GM21737 (cell line): ENCODE results near the gene PEX7.
"Not testable (repeated sequence)": the region's sequence is repeated elsewhere in the genome, so short reads cannot be mapped to it uniquely, and the experiment has no call there.

Experiments used
- ATAC-seq: cut with Tn5 transposase; IDR thresholded peaks from one replicate; pipeline ENCODE4 v1.9.1; 2021; ENCODE audit warnings: mild to moderate bottlenecking, moderate library complexity; ENCODE audit not compliant: unreplicated experiment

PEX7 gene

DNA sequence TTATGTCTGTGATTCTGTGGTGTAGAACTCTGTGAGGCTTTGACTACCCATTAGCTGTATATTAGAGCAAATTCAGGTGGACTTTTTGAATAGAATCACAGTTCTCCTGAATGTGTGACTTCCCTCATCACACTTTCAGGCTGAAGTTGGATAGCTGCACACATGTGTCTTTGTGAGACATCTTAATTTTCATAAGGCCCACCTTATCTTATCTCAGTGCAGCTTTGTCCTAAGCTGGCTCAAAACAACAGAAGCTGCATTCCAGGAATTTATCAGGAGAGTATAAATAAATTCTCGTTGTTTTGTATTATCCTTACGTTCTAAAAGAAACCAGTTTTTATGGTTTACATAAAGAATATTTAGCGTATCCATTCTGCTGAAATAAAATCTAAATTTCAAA, 73.5 kb downstream of the PEX7 start:
- no peak for ATAC-seq

DNA sequence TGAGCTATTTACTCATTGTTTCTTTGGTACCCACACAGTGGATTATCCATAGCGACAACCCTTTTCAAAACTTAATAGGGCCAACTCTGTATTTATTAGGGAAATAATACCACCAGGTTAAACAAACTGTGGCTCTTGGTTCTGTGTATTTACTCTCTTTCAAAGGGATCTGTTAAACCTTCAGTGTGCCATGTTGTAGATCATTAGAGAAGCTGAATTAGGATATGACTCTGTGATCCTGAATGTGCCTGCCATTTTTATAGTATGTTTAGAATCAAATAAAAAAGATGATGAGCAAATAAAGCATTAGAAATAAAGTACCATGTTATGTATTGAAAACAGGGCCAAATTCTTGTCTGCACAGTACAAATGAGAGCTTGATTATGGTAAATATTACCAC, 74.7 kb downstream of the PEX7 start:
- no peak for ATAC-seq

DNA sequence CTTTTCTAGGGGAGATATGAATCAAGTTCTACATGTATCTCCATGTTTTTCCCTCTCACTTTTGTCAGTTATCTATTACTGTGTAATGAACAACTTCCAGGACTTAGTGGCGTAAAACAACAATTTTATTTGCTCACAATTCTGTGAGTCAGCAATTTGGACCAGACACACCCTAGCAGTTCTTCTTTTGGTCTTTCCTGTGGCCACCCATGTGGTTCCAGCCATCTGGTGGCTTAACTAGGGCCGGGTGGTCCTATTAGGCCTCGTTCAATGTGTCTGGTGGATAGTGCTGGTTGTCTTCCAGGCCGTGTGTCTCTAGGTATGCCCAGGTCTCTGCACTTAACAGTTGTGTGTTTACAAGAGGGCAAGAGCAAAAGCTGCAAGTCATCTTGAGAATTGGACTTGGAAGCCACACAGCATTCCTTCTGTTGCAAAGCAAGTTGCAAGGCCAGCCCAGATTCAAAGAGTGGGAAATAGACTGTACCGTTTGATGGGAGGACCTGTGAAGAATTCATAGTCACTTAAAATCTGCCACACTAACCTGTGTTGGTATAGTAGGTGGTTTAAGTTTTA, 78.9 kb downstream of the PEX7 start:
- no peak for ATAC-seq

DNA sequence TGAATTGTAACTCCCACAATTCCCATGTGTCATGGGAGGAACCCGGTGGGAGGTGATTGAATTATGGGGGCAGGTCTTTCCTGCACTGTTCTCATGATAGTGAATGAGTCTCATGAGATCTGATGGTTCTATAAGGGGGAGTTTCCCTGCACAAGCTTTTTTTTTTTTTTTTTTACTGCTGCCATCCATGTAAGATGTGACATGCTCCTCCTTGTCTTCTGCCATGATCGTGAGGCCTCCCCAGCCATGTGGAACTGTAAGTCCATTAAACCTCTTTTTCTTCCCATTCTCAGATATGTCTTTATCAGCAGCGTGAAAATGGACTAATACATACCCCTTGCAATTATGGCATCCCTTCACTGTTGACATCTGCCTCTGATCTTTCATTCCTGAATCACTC, 82.1 kb downstream of the PEX7 start:
- not testable (repeated sequence) for ATAC-seq

DNA sequence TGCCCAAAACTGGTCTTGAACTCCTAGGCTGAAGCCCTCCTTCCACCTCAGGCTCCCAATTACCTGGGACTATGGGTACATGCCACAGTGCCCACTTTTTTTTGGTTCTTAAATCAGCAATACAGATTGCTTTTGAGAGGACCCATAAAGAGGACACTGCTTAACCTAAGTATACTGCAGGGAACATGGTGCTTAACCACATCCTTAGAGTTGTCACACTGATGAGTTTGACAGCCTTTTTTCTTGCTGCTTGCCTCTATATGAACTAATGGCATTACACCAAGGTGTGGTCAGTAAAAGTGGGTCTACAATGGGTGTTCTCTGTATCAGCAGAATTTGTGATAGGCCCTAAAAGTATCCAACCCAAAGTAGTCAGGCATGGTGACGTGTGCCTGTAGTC, 92.6 kb downstream of the PEX7 start:
- ATAC-seq: no peak

DNA sequence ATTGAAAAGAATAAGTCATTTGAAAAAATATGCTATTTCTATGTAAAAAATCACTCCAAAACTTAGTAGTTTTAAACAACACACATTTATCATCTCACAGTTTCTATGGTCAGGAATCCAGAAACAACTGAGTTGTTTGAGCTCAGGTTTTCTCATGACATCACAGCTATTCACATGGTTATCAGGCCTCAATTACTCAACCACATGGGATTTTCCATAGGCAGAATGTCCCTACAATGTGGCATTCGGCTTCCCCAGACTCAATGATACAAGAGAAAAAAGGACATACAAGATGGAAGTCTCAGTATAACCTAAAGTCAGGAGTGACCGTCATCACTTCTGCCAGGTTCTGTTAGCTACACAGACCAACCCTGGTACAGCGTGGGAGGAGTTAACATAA, 96.3 kb downstream of the PEX7 start:
- ATAC-seq: no peak

DNA sequence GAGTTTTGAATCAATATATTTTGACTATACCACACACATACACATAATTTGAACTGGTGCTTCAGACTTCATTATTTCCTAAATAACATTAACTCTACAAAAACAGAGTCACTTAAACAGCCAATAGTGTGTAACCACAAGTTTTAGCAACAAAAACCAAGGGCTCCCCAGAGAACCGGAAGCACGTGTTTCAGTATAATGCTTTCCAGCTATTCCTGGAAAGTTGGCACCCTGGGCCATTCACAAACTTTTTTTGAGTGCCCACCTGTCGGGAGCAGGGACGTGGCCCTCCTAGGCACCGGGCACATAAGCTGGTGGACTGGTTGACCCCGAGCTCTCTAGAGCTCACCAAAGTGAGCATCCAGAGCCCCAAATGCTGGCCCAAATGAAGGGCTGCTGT, 97.8 kb downstream of the PEX7 start:
- ATAC-seq: no peak

DNA sequence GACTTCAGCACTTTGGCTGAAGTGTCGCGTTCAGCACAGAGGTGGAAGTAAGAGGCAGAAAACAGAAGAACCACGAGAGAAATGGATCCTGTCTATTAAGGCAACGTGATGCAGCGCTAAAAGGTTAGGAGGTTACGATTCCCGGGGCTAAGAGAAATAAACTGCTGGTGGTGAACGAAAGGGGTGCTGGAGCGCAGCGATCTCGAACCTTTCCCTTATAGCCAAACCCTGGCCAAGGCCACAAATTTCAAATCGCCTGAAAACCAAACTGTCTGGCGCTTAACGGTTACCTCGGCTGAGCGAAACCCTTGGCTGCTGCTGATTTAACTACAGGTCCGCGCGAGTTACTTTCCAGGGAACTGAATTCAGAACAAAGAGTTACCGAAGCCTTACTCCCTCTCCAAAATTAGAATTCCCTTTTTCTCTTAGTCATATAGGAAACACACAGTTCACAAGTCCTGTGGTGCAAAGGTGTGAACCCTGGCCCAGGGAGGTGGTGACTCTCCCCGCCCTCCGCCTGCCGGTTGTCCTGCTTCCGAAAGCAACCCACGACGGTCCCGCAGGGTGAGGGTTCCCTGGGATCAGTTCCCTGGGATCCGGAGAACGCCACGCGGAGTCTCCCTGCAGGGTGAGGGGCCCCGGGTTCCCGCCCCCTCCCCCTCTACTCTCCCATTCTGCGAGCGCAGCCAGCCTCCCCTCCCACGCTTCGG, 98.4 kb downstream of the PEX7 start:
- ATAC-seq: no peak

DNA sequence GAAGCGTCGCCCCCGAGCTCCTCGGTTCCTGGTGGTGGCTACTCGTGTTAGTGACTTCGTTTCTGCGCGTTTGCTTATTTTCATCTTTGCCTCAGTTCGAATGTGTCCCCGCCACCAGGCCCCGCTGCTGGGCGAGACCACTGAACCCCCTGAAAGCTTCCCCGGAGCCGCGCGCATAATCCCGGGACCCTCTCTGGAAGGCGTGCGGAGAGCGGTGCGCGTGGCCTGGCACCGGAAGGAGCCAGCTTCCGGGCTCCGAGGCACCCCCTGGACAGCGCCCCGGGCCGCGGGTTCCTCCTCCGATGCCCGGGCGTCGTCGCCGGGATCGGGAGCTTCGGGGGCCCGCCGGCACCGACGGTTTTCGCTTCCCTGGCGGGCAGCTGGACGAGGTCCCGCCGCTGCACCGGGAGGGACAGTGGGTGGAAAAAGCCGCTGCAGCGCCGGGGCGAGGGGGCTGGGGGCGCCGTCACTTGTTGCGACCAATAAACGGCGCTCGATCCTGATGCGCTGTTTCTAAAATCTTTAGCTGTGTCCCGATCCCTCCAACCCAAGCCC, 99.1 kb downstream of the PEX7 start:
- ATAC-seq: no peak

DNA sequence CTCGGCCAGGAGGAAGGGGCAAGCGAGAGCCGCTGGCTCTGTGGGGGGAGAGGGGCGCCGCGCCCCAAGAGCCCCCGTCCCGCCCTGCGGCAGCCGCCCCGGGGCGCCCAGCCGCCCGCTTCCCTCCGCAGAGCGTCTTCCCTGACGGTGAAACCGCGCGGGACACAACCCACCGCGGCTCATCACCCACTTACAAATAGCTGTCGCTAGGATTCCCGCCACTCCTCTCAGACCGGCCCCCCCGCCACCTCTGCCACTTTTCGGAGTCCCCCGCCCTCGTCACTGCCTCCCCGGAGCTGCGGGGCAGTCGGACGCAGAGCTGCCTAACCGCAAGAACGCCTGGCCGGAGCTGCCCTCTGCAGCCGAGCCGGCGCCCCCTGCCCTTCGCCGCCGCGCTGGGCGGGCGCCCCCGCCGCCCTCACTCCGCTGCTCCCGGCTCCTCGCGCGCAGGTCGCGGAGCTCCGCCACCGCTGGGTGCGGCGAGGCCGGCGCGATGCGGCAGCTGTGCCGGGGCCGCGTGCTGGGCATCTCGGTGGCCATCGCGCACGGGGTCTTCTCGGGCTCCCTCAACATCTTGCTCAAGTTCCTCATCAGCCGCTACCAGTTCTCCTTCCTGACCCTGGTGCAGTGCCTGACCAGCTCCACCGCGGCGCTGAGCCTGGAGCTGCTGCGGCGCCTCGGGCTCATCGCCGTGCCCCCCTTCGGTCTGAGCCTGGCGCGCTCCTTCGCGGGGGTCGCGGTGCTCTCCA, 99.7 kb downstream of the PEX7 start, which contains the start of gene SLC35D3:
TSS of gene SLC35D3 (plus strand) at position 366 of the 749 bp plus-strand sequence. CDS start at position 494, 128 bp downstream.
- ATAC-seq: no peak

DNA sequence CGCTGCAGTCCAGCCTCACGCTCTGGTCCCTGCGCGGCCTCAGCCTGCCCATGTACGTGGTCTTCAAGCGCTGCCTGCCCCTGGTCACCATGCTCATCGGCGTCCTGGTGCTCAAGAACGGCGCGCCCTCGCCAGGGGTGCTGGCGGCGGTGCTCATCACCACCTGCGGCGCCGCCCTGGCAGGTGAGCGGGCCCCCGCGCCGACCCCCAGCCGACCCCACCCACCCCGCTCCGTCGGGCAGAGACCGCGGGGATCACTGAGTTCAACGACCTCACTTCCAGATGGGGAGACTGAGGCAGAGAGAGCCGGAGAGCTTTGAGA, 100.3 kb downstream of the PEX7 start:
- ATAC-seq: no peak

DNA sequence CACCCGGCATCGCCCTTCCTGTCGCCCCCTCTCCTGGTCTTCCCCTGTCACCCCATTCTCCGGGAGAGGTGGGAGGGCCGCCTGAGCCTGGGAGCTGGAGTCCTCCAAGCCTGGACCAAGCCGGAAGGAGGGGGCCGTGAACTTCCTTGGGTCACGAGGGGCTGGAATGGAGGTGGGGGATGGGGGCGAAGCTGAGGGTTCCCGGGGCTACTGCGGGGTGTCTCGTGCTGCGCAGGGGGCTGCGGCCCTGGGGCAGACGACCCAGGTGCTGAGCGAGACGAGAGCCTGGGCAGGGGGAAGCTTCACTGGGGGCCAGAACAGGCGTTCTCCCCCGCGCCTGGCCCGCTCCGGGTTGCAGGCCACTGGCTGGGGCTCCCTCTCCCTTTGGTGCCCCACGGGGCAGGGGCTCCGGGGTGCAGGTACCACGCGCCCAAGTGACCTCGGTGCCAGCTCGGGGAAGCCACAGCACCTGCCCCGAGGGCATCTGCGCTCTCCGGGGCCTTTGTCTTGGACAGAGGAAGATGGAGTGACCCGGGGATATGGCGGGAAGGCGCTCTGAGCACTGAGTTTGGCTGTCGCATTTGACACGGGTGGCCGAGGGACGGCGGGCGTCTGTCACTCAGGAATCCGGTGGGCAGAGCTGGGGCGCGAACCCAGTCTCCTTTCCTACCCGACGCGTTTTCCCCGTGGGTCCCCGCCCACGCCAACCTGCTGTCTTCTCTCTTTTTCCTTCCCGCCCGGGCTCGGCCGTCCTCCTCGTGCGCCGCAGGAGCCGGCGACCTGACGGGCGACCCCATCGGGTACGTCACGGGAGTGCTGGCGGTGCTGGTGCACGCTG, 100.9 kb downstream of the PEX7 start:
- ATAC-seq: no peak

DNA sequence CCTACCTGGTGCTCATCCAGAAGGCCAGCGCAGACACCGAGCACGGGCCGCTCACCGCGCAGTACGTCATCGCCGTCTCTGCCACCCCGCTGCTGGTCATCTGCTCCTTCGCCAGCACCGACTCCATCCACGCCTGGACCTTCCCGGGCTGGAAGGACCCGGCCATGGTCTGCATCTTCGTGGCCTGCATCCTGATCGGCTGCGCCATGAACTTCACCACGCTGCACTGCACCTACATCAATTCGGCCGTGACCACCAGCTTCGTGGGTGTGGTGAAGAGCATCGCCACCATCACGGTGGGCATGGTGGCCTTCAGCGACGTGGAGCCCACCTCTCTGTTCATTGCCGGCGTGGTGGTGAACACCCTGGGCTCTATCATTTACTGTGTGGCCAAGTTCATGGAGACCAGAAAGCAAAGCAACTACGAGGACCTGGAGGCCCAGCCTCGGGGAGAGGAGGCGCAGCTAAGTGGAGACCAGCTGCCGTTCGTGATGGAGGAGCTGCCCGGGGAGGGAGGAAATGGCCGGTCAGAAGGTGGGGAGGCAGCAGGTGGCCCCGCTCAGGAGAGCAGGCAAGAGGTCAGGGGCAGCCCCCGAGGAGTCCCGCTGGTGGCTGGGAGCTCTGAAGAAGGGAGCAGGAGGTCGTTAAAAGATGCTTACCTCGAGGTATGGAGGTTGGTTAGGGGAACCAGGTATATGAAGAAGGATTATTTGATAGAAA, 101.7 kb downstream of the PEX7 start:
- ATAC-seq: no peak

DNA sequence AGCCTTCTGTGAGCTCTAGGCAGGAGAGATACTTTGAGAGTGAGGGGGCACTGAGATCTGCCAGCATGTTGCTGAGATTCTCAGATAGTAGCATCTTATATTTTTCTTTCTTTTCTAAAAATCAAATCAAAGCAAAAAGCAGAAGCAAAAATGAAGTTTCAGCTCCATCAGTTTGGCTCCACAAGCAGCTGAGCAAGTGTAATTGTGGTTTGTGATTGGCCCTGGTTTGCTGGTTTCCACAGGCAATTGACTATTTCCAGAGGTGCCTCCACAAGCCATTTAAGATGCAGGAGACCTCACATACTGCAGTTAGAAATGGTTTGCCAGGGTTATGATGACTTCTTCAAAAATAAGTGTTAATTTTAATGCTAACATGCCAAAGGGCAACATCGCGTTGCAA, 104.0 kb downstream of the PEX7 start:
- no peak for ATAC-seq

DNA sequence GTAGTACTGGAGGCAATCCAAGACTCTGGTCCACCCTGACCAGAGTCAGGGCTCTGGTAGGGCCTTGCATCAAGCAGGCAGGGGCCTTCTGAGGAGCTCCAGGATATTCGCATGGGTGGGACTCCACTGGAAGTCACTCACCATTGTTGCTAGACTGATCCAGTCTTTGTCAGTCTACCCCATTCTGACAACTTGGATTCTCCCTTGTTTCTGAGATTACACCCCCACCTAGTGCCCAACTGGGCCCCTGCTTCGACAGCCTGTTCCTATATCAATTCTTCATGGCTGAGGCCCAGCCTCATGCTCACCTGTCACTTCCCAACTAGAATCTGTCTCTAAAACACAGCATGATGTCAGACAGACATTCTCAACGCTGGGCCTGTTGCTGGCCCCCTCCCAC, 104.9 kb downstream of the PEX7 start:
- no peak for ATAC-seq

DNA sequence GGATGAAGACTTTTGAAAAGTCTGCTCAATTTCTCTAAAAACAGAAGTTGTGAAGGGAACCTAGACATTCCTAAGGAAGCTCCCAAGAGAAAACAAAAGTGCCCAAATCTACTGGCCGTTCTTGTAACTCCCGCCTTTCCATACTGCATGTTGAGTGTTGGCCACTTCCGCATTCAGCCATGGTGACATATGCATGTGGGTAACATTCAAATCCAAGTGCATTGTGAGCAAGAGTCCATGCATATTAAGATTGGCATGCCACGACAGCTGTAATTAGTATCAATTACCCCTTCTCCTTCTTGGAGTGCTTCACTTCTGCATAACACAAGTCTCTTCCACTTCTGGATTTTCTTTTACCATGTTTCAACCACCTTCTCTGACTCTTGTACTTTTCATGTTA, 108.1 kb downstream of the PEX7 start:
- no peak for ATAC-seq

DNA sequence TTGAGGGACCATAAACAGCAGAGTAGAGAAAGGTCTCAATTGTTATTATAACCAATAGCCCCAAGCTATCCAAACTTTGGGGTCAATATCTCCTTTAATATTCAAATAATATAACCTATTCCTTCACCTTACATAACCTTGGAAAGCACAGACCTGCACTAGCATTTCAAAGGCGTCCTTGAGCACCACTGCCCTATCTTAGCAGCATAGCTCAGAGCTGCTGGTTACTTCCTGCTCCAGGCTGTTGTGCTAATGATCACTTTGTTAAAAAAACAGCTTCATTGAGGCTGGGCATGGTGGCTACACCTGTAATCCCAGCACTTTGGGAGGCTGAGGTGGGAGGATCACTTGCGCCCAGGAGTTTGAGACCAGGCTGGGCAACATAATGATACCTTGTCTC, 110.2 kb downstream of the PEX7 start:
- no peak for ATAC-seq

DNA sequence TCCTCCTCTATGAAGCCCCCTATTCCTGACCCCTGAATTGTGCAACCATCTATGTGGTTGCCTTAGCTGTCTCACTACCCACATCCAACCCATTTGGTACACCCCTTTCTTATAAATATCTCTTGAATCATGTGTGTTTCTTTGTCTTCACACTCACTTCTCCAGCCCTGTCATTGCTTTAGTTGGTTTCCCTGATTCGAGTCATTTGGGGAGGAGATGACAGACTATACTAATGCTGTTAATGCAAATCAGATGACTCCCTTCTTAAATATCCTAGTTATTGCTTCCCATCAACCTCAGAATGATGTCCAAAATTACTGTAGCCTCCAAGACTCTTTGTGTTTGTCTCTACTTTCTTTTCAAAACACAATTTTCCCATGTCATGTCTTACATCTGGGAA, 122.7 kb downstream of the PEX7 start:
- no peak for ATAC-seq

DNA sequence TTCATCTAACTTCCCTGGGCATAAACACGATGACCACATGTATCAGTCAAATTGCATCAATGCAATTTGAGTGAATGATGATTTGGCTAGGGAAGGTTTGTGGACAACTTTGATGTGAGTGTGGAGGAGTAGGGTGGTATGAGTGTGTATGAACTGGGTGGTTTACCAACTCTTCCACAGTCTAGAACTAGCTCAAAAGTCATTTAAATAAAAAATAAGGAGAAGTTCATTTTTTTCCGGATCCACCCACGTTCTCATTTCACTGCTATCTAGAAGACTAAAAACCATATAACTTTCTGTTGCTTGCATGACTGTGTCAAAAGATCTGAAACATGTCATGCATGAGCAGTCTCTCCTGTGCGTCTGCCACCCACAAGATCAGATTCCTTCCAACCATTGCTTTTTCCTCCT, 123.3 kb downstream of the PEX7 start:
- ATAC-seq: no peak

DNA sequence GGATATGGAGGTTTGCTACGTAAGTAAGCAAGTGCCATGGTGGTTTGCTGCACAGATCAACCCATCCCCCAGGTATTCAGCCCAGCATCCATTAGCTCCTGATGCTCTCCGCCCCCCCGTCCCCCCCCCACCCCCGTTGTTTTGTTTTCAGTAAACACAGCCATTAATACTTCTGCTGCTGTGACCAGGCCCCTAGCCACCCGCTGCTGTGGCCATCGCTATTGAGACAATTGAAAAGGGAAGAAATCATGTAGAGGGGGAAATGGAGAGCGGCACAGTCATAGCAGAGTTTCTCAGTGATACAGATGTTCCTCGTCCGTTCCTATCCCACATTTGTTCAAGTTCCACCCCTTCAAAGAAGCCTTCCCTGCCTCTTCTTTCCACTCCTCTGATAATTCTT, 124.6 kb downstream of the PEX7 start:
- no peak for ATAC-seq

DNA sequence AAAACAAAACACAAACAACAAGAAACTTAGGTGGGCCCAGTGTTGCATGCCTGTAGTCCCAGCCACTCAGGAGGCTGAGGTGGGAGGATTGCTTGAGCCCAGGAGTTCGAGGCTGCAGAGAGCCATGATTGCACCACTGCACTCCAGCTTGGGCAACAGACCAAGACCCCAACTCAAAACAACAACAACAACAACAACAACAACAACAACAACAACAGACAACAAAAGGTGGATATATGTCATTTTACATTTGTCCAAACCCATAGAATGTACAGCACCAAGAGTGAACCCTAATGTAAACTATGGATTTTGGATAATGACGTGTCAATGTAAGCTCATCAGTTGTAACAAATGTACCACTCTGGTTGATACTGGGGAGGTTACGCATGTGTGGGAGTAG, 127.6 kb downstream of the PEX7 start:
- ATAC-seq: not testable (repeated sequence)
